Measurements from ENCODE around the gene PER1.

DNA sequence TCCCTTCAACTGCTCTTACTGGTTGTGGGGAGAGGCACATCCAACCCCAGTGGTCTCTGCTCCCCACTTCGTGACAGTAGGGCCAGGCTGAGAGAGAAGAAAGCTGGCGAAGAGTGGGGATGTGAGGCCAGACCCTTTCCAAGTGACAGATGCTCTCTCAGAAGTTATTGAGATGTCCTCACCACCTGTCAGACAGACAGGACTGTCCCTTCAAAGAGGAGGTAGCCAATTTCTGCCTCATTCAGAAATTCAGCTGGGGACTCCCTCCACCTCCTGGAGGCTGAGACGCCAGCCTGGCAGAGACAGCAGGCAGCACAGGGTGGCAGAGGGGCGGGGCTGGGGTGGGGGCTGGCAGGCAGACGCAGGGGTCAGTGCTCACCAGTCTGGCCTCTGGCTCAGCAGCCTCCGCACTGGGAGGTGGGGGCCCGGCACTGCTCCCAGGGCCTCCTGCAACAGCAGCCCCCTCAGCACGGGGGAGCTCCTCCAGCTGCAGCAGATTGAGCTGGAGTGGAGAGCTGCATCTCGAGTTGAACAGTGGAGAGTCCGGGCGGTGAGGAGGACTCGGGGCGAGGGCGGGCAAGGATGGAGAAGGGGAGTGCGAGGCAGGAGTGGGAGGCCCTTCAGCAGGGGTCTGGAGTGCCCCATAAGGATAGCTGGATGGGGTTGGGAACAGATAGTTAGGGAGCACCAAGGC is 9.2 kb downstream of the PER1 start:
- TF ChIP-seq, protein P1, sequence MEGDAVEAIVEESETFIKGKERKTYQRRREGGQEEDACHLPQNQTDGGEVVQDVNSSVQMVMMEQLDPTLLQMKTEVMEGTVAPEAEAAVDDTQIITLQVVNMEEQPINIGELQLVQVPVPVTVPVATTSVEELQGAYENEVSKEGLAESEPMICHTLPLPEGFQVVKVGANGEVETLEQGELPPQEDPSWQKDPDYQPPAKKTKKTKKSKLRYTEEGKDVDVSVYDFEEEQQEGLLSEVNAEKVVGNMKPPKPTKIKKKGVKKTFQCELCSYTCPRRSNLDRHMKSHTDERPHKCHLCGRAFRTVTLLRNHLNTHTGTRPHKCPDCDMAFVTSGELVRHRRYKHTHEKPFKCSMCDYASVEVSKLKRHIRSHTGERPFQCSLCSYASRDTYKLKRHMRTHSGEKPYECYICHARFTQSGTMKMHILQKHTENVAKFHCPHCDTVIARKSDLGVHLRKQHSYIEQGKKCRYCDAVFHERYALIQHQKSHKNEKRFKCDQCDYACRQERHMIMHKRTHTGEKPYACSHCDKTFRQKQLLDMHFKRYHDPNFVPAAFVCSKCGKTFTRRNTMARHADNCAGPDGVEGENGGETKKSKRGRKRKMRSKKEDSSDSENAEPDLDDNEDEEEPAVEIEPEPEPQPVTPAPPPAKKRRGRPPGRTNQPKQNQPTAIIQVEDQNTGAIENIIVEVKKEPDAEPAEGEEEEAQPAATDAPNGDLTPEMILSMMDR (IDR thresholded peaks at IDR 0.05 in 2 of 3, conservative IDR thresholded peaks at IDR 0.05 in 1 of 3; ENCODE audit: borderline replicate concordance in 1 of 3, insufficient read depth in 1 of 3, low read depth in 2 of 3, low read length in 2 of 3) = no peak
- TF ChIP-seq YY1 (IDR thresholded peaks at IDR 0.05; ENCODE audit: extremely low read depth, insufficient replicate concordance, low read depth, low read length) = no peak
- TF ChIP-seq SRF (IDR thresholded peaks at IDR 0.05; ENCODE audit: low read depth) = no peak
- no peak for TF ChIP-seq JUND (IDR thresholded peaks at IDR 0.05)
- TF ChIP-seq POLR2AphosphoS5 (IDR thresholded peaks at IDR 0.05; ENCODE audit: low read depth, low read length) = no peak
- no peak for TF ChIP-seq SP1 (IDR thresholded peaks at IDR 0.05; ENCODE audit: low read depth)
- TF ChIP-seq RAD21 (IDR thresholded peaks at IDR 0.05; ENCODE audit: low read depth) = no peak
- TF ChIP-seq, protein P2, sequence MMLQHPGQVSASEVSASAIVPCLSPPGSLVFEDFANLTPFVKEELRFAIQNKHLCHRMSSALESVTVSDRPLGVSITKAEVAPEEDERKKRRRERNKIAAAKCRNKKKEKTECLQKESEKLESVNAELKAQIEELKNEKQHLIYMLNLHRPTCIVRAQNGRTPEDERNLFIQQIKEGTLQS (IDR thresholded peaks at IDR 0.05) = no peak
- TF ChIP-seq, protein P3, sequence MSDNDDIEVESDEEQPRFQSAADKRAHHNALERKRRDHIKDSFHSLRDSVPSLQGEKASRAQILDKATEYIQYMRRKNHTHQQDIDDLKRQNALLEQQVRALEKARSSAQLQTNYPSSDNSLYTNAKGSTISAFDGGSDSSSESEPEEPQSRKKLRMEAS (IDR thresholded peaks at IDR 0.05) = no peak
